ENCODE measurements around the gene GPX4. TPM values are rescaled to one million over a fixed set of nuclear protein-coding genes. Genes with fewer than 3 reads are reported as not detected.

The GPX4 gene
- total and polyA plus RNA-seq, 8 donors, result 90.0 to 710 (median 348) TPM

- 9 to 13% (median 12%) methylated on average over 50 to 60 of the region's 60 CpGs for WGBS, 5 donors
- peak in 1 of 3 donors; percentile 74 for TF ChIP-seq POLR2AphosphoS5 (IDR thresholded peaks at IDR 0.05)
- TF ChIP-seq CTCF (IDR thresholded peaks at IDR 0.05), result peak in 5 of 7 experiments; percentile 55 to 92 (median 87)
- TF ChIP-seq EP300 (IDR thresholded peaks at IDR 0.05), result no peak
- no peak for TF ChIP-seq POLR2A (IDR thresholded peaks at IDR 0.05)
- peak; percentile 81 to 87 for DNase-seq
- intact Hi-C loops (cut with DNase I; ENCODE audit: low total_unique reads), result no loop called here
- H3K4me3 ChIP-seq, result peak overlapping the region in 1 of 4 donors; percentile 24
- peak overlapping the region in 1 of 5 donors; percentile 38 for H3K27ac ChIP-seq
- H3K36me3 ChIP-seq, result no peaks in the 10 kb centered on the region
- peaks cover 0 to 51% (median 29%) of the 10 kb centered on the region in 3 donors for H3K27me3 ChIP-seq
- no peaks in the 10 kb centered on the region for H3K9me3 ChIP-seq
- H3K4me1 ChIP-seq, result peaks cover 44 to 62% (median 51%) of the 10 kb centered on the region in 4 donors
These were observed 38.9 kb upstream of the GPX4 start for GRCh38 chr19:1064661-1065605.

GRCh38 chr19:1065606-1066109, 38.1 kb upstream of the GPX4 start:
- Histone ChIP-seq H3K36me3 (peaks cover 0 to 2% (median 0%) of the 10 kb centered on the region in 4 donors), H3K4me3 (no peak overlapping the region), H3K27me3 (peaks cover 0 to 58% (median 33%) of the 10 kb centered on the region in 3 donors), H3K27ac (no peak overlapping the region), H3K4me1 (peaks cover 44 to 66% (median 58%) of the 10 kb centered on the region in 4 donors), H3K9me3 (no peaks in the 10 kb centered on the region)
- 39 to 53% (median 47%) methylated on average over 9 to 17 of the region's 17 CpGs for WGBS, 5 donors
- intact Hi-C loops (cut with DNase I; ENCODE audit: low total_unique reads), result no loop called here
- TF ChIP-seq EP300 (IDR thresholded peaks at IDR 0.05), result no peak
- TF ChIP-seq POLR2AphosphoS5 (IDR thresholded peaks at IDR 0.05), result no peak
- TF ChIP-seq CTCF (IDR thresholded peaks at IDR 0.05), result no peak
- TF ChIP-seq POLR2A (IDR thresholded peaks at IDR 0.05), result no peak
- no peak for DNase-seq

GRCh38 chr19:1066251-1066747, 37.5 kb upstream of the GPX4 start:
- no peak for TF ChIP-seq POLR2AphosphoS5 (IDR thresholded peaks at IDR 0.05)
- TF ChIP-seq CTCF (IDR thresholded peaks at IDR 0.05), result no peak
- intact Hi-C loops (cut with DNase I; ENCODE audit: low total_unique reads), result no loop called here
- 16 to 40% (median 27%) methylated on average over 7 to 17 of the region's 17 CpGs for WGBS, 5 donors
- Histone ChIP-seq H3K36me3 (peaks cover 0 to 6% (median 0%) of the 10 kb centered on the region in 4 donors), H3K27me3 (peaks cover 0 to 65% (median 39%) of the 10 kb centered on the region in 3 donors), H3K4me3 (peak overlapping the region; percentile 42 to 62 (median 50)), H3K9me3 (no peaks in the 10 kb centered on the region), H3K27ac (peak overlapping the region in 2 of 5 donors; percentile 71 to 79), H3K4me1 (peaks cover 50 to 73% (median 64%) of the 10 kb centered on the region in 4 donors)
- no peak for DNase-seq

GRCh38 chr19:1066748-1067340, 37.0 kb upstream of the GPX4 start, which contains the start of gene ARHGAP45:
TSS of gene ARHGAP45 (plus strand) at chr19:1067167. CDS start at chr19:1067406, 239 bp downstream.
- intact Hi-C loops (cut with DNase I; ENCODE audit: low total_unique reads), result no loop called here
- Histone ChIP-seq H3K36me3 (peaks cover 0 to 6% (median 0%) of the 10 kb centered on the region in 4 donors), H3K9me3 (no peaks in the 10 kb centered on the region), H3K27ac (peak within 1 kb of the TSS; percentile 37 to 87 (median 77)), H3K4me3 (peak within 1 kb of the TSS; percentile 42 to 62 (median 50)), H3K27me3 (peaks cover 0 to 70% (median 39%) of the 10 kb centered on the region in 3 donors), H3K4me1 (peaks cover 54 to 78% (median 69%) of the 10 kb centered on the region in 4 donors)
- TF ChIP-seq POLR2A (IDR thresholded peaks at IDR 0.05) (no peak), POLR2AphosphoS5 (IDR thresholded peaks at IDR 0.05) (peak in 1 of 3 donors; percentile 14)
- DNase-seq, result peak; percentile 60 to 79
- WGBS, 5 donors, result 2 to 7% (median 2%) methylated on average over 32 to 61 of the region's 61 CpGs

Measured in stomach (tissue), 9 donors.